ENCODE data around the gene TRIM2.

GRCh38 chr4:153384160-153384559, 179.9 kb downstream of the TRIM2 start:
- TF ChIP-seq POLR2A (IDR thresholded peaks at IDR 0.05) (no peak), CTCF (IDR thresholded peaks at IDR 0.05) (no peak)

Measured in uterus (tissue), 2 donors.